Measurements from ENCODE around the gene ADAMTS10. TPM values are rescaled to one million over a fixed set of nuclear protein-coding genes. Genes with fewer than 3 reads are reported as not detected.

The ADAMTS10 gene
- total and polyA plus RNA-seq, 2 of the 13 experiments (the other 11 are each of a cell fraction or from before 2014, with no cell fraction given) = 0.49 to 1.7 TPM

- ATAC-seq = peak; percentile 70
- POLR2A ChIA-PET = interaction anchor here (0.7 to 2.9 kb wide), 5 partner anchors 9 to 126 kb away, joined by 3 to 38 read pairs (median 3); partner anchors contain the start of genes NFILZ and ZNF414
- Histone ChIP-seq H3K4me2 (ENCODE audit: low read depth, low read length) (peak overlapping the region; percentile 89), H4K20me1 (ENCODE audit: insufficient read depth, low read length) (no peaks in the 10 kb centered on the region), H3K4me1 (ENCODE audit: insufficient read depth, low read length) (peaks cover 62% of the 10 kb centered on the region), H3K4me3 (replicated peaks in 1 of 3; ENCODE audit: insufficient read depth in 1 of 3, low read depth in 2 of 3, low read length in 3 of 3) (peak overlapping the region; percentile 34 to 62 (median 35); a peak in 5 of 6 replicates), H3K36me3 (replicated peaks in 1 of 2; ENCODE audit: control insufficient read depth in 1 of 2, insufficient read depth in 2 of 2, low read length in 2 of 2) (no peaks in the 10 kb centered on the region), H3K9ac (ENCODE audit: insufficient read depth, low read depth, low read length) (peak overlapping the region; percentile 49; the same call in 1 of the 2 replicates), H3K27me3 (ENCODE audit: control insufficient read depth in 1 of 2, insufficient read depth in 2 of 2, low read length in 2 of 2) (no peaks in the 10 kb centered on the region), H3K9me3 (ENCODE audit: low read length) (peaks cover 5% of the 10 kb centered on the region), H2AFZ (ENCODE audit: low read length) (no peak overlapping the region), H3K27ac (ENCODE audit: extremely low read length, insufficient read depth, low read length) (peak overlapping the region; percentile 86), H3K79me2 (ENCODE audit: insufficient read depth, low read length) (no peaks in the 10 kb centered on the region)
- 0% methylated on average over 11 of the region's 12 CpGs for WGBS (ENCODE audit: low lambda C conversion rate)
- peak; percentile 88 for DNase-seq (ENCODE audit: low spot score)
- intact Hi-C loops (cut with micrococcal nuclease; ENCODE audit: unreplicated experiment) (no loop called here), in situ Hi-C loops (cut with HindIII; ENCODE audit: extremely low pct_ligation_motif_present, low pct_unique_long_range_greater_than_20kb) (no loop called here)
- peak; percentile 87 for FAIRE-seq
- BruUV-seq (replicated peaks) = no TSS peak
- CTCF ChIA-PET (ENCODE audit: low intra/inter-chr PET ratio, low total read pairs) = interaction anchor here (3.4 to 4.0 kb wide), 2 partner anchors 25 to 59 kb away, joined by 35 to 45 read pairs; no protein-coding TSS in a partner anchor
- TF ChIP-seq AKNA (CRISPR knock-in tag; IDR thresholded peaks at IDR 0.05; ENCODE audit: borderline replicate concordance) (no peak), ZBTB43 (CRISPR knock-in tag; conservative IDR thresholded peaks at IDR 0.05) (peak; percentile 97), ZNF564 (CRISPR knock-in tag; IDR thresholded peaks at IDR 0.05) (no peak), SRSF9 (IDR thresholded peaks at IDR 0.05; ENCODE audit: borderline replicate concordance, insufficient read depth, low read depth, low read length, poor library complexity, severe bottlenecking) (no peak), PITX1 (CRISPR knock-in tag; IDR thresholded peaks at IDR 0.05) (no peak; the same call in 1 of the 2 replicates), HDAC2 (CRISPR knock-in tag; IDR thresholded peaks at IDR 0.05) (peak; percentile 73; the same call in 1 of the 2 replicates), NR2F2 (IDR thresholded peaks at IDR 0.05; ENCODE audit: borderline replicate concordance, low read depth) (peak; percentile 34; the same call in 1 of the 2 replicates), ZNF496 (CRISPR knock-in tag; IDR thresholded peaks at IDR 0.05; ENCODE audit: insufficient replicate concordance) (no peak), NFYB (CRISPR knock-in tag; IDR thresholded peaks at IDR 0.05) (no peak; the same call in 1 of the 2 replicates), ISL2 (CRISPR knock-in tag; IDR thresholded peaks at IDR 0.05) (peak; percentile 48; the same call in 1 of the 2 replicates), KDM3A (CRISPR knock-in tag; IDR thresholded peaks at IDR 0.05; ENCODE audit: low read depth) (no peak), FOXK1 (CRISPR knock-in tag; IDR thresholded peaks at IDR 0.05; ENCODE audit: borderline replicate concordance, low read depth) (peak; percentile 78; the same call in 1 of the 2 replicates), FOXM1 (CRISPR knock-in tag; IDR thresholded peaks at IDR 0.05) (no peak), MIER2 (CRISPR knock-in tag; IDR thresholded peaks at IDR 0.05) (no peak), FOXA3 (CRISPR knock-in tag; IDR thresholded peaks at IDR 0.05) (peak; percentile 58), HCFC1 (IDR thresholded peaks at IDR 0.05; ENCODE audit: low read depth, low read length) (no peak), ATRX (CRISPR knock-in tag; IDR thresholded peaks at IDR 0.05; ENCODE audit: borderline replicate concordance) (no peak), ZFP90 (CRISPR knock-in tag; IDR thresholded peaks at IDR 0.05; ENCODE audit: borderline replicate concordance) (peak; percentile 36), KDM5A (IDR thresholded peaks at IDR 0.05; ENCODE audit: borderline replicate concordance, low read length) (no peak)
Measured at GRCh38 chr19:8640402-8641004, 30.0 kb upstream of the ADAMTS10 start.

Data from HepG2 (cell line).